CD4-positive, alpha-beta T cell (primary cell): Measurements from ENCODE around the gene CHD5. TPM values are rescaled to one million over a fixed set of nuclear protein-coding genes. Genes with fewer than 3 reads are reported as not detected.
A peak's percentile ranks its signal among the peaks of the same experiment; 100 is the strongest.

ENCODE experiments used
- ATAC-seq: fragments of 200-7000 bp; cut with Tn5 transposase; one replicate; pipeline ENCODE4 v1.10.0; 2022; ENCODE audit warnings: mild to moderate bottlenecking; ENCODE audit not compliant: poor library complexity
- CTCF ChIA-PET: fragments of 350-600 bp; sonication (Branson Sonifier 250); formaldehyde crosslinking; loops from one replicate; lab custom pipeline; 2021; ENCODE audit warnings: antibody characterized with exemption, inconsistent platforms; lab: Charles Lee
- POLR2A ChIA-PET: fragments of 350-600 bp; sonication (Branson Sonifier 250); formaldehyde crosslinking; loops from one replicate; lab custom pipeline; 2021; ENCODE audit warnings: antibody characterized with exemption, inconsistent platforms; lab: Charles Lee
- DNase-seq, 14 experiments: peaks; one replicate each; pipeline ENCODE4 v3.0.0-alpha.2; 2013 to 2020; ENCODE audit warnings: mixed read lengths in 2 of 14
- H3K27ac ChIP-seq, 2 donors: one replicate each; pipeline versions ENCODE4 v1.5.1 to v1.7.0; 2013; ENCODE audit warnings: low read length in 2 of 2, low read depth in 1 of 2, mild to moderate bottlenecking in 1 of 2
- H3K27me3 ChIP-seq, 2 experiments: 1 replicate in 1 of 2; 2 replicates in 1 of 2; pipeline versions ENCODE4 v1.6.1 to v1.7.0; 2013; ENCODE audit warnings: low read length in 2 of 2, control low read depth in 1 of 2, mild to moderate bottlenecking in 1 of 2, moderate library complexity in 1 of 2; ENCODE audit not compliant: insufficient read depth in 2 of 2, control insufficient read depth in 1 of 2
- H3K36me3 ChIP-seq: one replicate; pipeline ENCODE4 v1.6.1; 2013; ENCODE audit warnings: low read length, control low read depth; ENCODE audit not compliant: insufficient read depth
- H3K4me1 ChIP-seq: one replicate; pipeline ENCODE4 v1.6.1; 2013; ENCODE audit warnings: low read length, control low read depth; ENCODE audit not compliant: insufficient read depth
- H3K4me3 ChIP-seq: one replicate; pipeline ENCODE4 v1.5.1; 2013; ENCODE audit warnings: mild to moderate bottlenecking, low read length, moderate library complexity
- H3K9me3 ChIP-seq, 2 experiments: 1 replicate in 1 of 2; 2 replicates in 1 of 2; pipeline versions ENCODE4 v1.6.1 to v1.7.0; 2013; ENCODE audit warnings: low read length in 2 of 2, mild to moderate bottlenecking in 2 of 2, control low read depth in 1 of 2, moderate library complexity in 1 of 2; ENCODE audit not compliant: control insufficient read depth in 1 of 2, insufficient read depth in 1 of 2
- H3K27ac Mint-ChIP-seq: one replicate; pipeline ENCODE4 v1.8.0; 2020; ENCODE audit warnings: mixed read lengths
- H3K27me3 Mint-ChIP-seq: one replicate; pipeline ENCODE4 v1.8.0; 2021; ENCODE audit warnings: mixed read lengths
- H3K36me3 Mint-ChIP-seq: one replicate; pipeline ENCODE4 v1.8.0; 2021; ENCODE audit warnings: low read depth, mixed read lengths
- H3K4me1 Mint-ChIP-seq: one replicate; pipeline ENCODE4 v1.8.0; 2021; ENCODE audit warnings: low read depth, mixed read lengths
- H3K4me3 Mint-ChIP-seq: one replicate; pipeline ENCODE4 v1.8.0; 2020; ENCODE audit warnings: mild to moderate bottlenecking, mixed read lengths
- H3K9me3 Mint-ChIP-seq: one replicate; pipeline ENCODE4 v1.8.0; 2020; ENCODE audit warnings: mixed read lengths
- CTCF ChIP-seq: fragments of 200-600 bp; IDR thresholded peaks from one replicate; pipeline ENCODE4 v1.8.0; 2022; ENCODE audit warnings: antibody characterized with exemption, mild to moderate bottlenecking
- intact Hi-C, 2 experiments: fragments of 100-400 bp; cut with DNase I in 1 of 2; cut with micrococcal nuclease in 1 of 2; formaldehyde crosslinking; loops; one replicate each; pipeline versions ENCODE4 v1.15.1 to v1.9.0; 2023 to 2025; cut with DNase I, micrococcal nuclease
- total RNA-seq, 174 experiments: library from RNA in 2 of 174; stranded (reverse) in 2 of 174; gene quantifications; one replicate each; pipeline ENCODE4 v1.2.3 and lab custom pipeline; 2021 to 2026

The CHD5 gene
- total RNA-seq, 2 experiments from 2014 or later: 0.25 to 0.34 TPM

- peaks cover 21% of the 10 kb centered on the region for H3K4me1 ChIP-seq
- H3K27me3 Mint-ChIP-seq: peaks cover 40% of the 10 kb centered on the region
- H3K27ac ChIP-seq: no peak overlapping the region
- no peak overlapping the region for H3K4me3 ChIP-seq
- H3K4me3 Mint-ChIP-seq: peak overlapping the region; percentile 78
- H3K9me3 ChIP-seq: peaks cover 0 to 5% of the 10 kb centered on the region in 2 experiments
- H3K27ac Mint-ChIP-seq: no peak overlapping the region
- peaks cover 23% of the 10 kb centered on the region for H3K4me1 Mint-ChIP-seq
- H3K36me3 Mint-ChIP-seq: no peaks in the 10 kb centered on the region
- ChIA-PET CTCF (no interaction called here), POLR2A (no interaction called here)
- no peaks in the 10 kb centered on the region for H3K9me3 Mint-ChIP-seq
- H3K27me3 ChIP-seq: peaks cover 49 to 60% of the 10 kb centered on the region in 2 experiments
- intact Hi-C loops: no loop called here
- ATAC-seq: no peak
- TF ChIP-seq CTCF: no peak
- no peaks in the 10 kb centered on the region for H3K36me3 ChIP-seq
- no peak for DNase-seq
These were observed 1.2 kb downstream of the CHD5 start for GRCh38 chr1:6178751-6179563.

- no peak overlapping the region for H3K27ac ChIP-seq
- no peak for TF ChIP-seq CTCF
- peaks cover 0 to 5% of the 10 kb centered on the region in 2 experiments for H3K9me3 ChIP-seq
- Mint-ChIP-seq H3K27ac (no peak overlapping the region), H3K36me3 (no peaks in the 10 kb centered on the region), H3K27me3 (peaks cover 40% of the 10 kb centered on the region), H3K4me1 (peaks cover 23% of the 10 kb centered on the region), H3K9me3 (no peaks in the 10 kb centered on the region), H3K4me3 (peak overlapping the region; percentile 30)
- POLR2A ChIA-PET: no interaction called here
- H3K4me1 ChIP-seq: peaks cover 21% of the 10 kb centered on the region
- CTCF ChIA-PET: no interaction called here
- no peaks in the 10 kb centered on the region for H3K36me3 ChIP-seq
- DNase-seq (no peak), ATAC-seq (no peak)
- intact Hi-C loops: no loop called here
- no peak overlapping the region for H3K4me3 ChIP-seq
- H3K27me3 ChIP-seq: peaks cover 52 to 60% of the 10 kb centered on the region in 2 experiments
These were observed 2.3 kb downstream of the CHD5 start for GRCh38 chr1:6177681-6178380.

GRCh38 chr1:6176779-6177178 is 3.3 kb downstream of the CHD5 start:
- Mint-ChIP-seq H3K4me3 (no peak overlapping the region), H3K27ac (no peak overlapping the region), H3K4me1 (peaks cover 22% of the 10 kb centered on the region), H3K36me3 (no peaks in the 10 kb centered on the region), H3K9me3 (no peaks in the 10 kb centered on the region), H3K27me3 (peaks cover 50% of the 10 kb centered on the region)
- Histone ChIP-seq H3K4me3 (no peak overlapping the region), H3K27ac (no peak overlapping the region), H3K27me3 (peaks cover 51 to 60% of the 10 kb centered on the region in 2 experiments), H3K36me3 (no peaks in the 10 kb centered on the region), H3K9me3 (peaks cover 0 to 5% of the 10 kb centered on the region in 2 experiments), H3K4me1 (peaks cover 21% of the 10 kb centered on the region)
- CTCF ChIA-PET: no interaction called here
- TF ChIP-seq CTCF: no peak
- DNase-seq: no peak
- intact Hi-C loops: no loop called here
- POLR2A ChIA-PET: no interaction called here
- no peak for ATAC-seq
